HEK293 (cell line): ENCODE measurements around the gene ZNF836.

ENCODE experiments used
- TCF7L2 ChIP-seq: IDR thresholded peaks from 2 replicates; pipeline ENCODE4 v1.6.1; 2011; ENCODE audit warnings: low read depth, mild to moderate bottlenecking, inconsistent platforms, low read length, moderate library complexity, borderline replicate concordance
- ZNF114 ChIP-seq: fragments of 450-650 bp; formaldehyde crosslinking; IDR thresholded peaks from 2 replicates; pipeline ENCODE4 v1.5.0; 2017; ENCODE audit warnings: missing biosample characterization, missing genetic modification characterization
- ZNF184 ChIP-seq: fragments of 450-650 bp; IDR thresholded peaks from 2 replicates; pipeline ENCODE4 v1.5.1; 2018; ENCODE audit warnings: missing biosample characterization, mild to moderate bottlenecking, missing genetic modification characterization
- ZNF223 ChIP-seq: fragments of 450-650 bp; formaldehyde crosslinking; IDR thresholded peaks from 2 replicates; pipeline ENCODE4 v1.5.1; 2016; ENCODE audit warnings: missing biosample characterization, missing genetic modification characterization
- ZNF24 ChIP-seq: fragments of 450-650 bp; formaldehyde crosslinking; IDR thresholded peaks from 2 replicates; pipeline ENCODE4 v1.5.1; 2016; ENCODE audit warnings: missing biosample characterization, missing genetic modification characterization
- TF ChIP-seq, protein P1 (sequence below): fragments of 450-650 bp; formaldehyde crosslinking; IDR thresholded peaks from 2 replicates; pipeline ENCODE4 v1.5.1; 2016; ENCODE audit warnings: missing biosample characterization, missing genetic modification characterization
- TF ChIP-seq, protein P2 (sequence below): fragments of 450-650 bp; formaldehyde crosslinking; IDR thresholded peaks from 2 replicates; pipeline ENCODE4 v1.5.1; 2016; ENCODE audit warnings: missing biosample characterization, missing genetic modification characterization

DNA sequence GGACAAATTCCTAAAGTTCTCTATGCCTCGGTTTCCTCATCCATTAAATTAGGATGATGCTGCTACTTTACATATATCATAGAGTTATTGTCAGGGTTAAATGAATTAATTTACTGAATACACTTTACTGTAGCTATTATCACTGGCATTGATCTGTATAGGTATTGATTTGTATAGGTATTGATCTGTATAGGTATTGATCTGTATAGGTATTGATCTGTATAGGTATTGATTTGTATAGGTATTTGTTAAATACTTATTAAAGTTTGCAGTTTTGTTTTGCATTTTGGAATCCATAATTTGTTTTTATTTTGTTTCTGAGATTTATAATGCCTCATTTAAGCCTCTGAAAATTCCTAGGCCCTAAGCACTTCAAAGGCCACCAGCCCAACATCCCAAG, 16.0 kb upstream of the ZNF836 start:
- TF ChIP-seq TCF7L2, result no peak
- TF ChIP-seq, protein P1, sequence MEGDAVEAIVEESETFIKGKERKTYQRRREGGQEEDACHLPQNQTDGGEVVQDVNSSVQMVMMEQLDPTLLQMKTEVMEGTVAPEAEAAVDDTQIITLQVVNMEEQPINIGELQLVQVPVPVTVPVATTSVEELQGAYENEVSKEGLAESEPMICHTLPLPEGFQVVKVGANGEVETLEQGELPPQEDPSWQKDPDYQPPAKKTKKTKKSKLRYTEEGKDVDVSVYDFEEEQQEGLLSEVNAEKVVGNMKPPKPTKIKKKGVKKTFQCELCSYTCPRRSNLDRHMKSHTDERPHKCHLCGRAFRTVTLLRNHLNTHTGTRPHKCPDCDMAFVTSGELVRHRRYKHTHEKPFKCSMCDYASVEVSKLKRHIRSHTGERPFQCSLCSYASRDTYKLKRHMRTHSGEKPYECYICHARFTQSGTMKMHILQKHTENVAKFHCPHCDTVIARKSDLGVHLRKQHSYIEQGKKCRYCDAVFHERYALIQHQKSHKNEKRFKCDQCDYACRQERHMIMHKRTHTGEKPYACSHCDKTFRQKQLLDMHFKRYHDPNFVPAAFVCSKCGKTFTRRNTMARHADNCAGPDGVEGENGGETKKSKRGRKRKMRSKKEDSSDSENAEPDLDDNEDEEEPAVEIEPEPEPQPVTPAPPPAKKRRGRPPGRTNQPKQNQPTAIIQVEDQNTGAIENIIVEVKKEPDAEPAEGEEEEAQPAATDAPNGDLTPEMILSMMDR (tag by site-specific recombination), result no peak
- TF ChIP-seq ZNF24 (tag by site-specific recombination), result no peak
- TF ChIP-seq, protein P2, sequence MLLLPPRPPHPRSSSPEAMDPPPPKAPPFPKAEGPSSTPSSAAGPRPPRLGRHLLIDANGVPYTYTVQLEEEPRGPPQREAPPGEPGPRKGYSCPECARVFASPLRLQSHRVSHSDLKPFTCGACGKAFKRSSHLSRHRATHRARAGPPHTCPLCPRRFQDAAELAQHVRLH, result no peak
- TF ChIP-seq ZNF114 (tag by site-specific recombination), result no peak
- TF ChIP-seq ZNF184 (tag by site-specific recombination), result no peak
- TF ChIP-seq ZNF223 (tag by site-specific recombination), result no peak
